ENCODE results near the gene AMH. TPM values are rescaled to one million over a fixed set of nuclear protein-coding genes. Genes with fewer than 3 reads are reported as not detected.

The AMH gene
- polyA plus RNA-seq, 6 donors from 2014 or later: not detected

- ATAC-seq (ENCODE audit: low read depth in 2 of 2) (no peak), DNase-seq (no peak)
- H3K27me3 Mint-ChIP-seq: no peaks in the 10 kb centered on the region
- no peaks in the 10 kb centered on the region for H3K9me3 Mint-ChIP-seq
- no peaks in the 10 kb centered on the region for H3K36me3 Mint-ChIP-seq
- H3K4me1 Mint-ChIP-seq: peaks cover 35 to 47% (median 43%) of the 10 kb centered on the region in 3 donors
- peak overlapping the region in 5 of 6 donors; percentile 34 to 97 (median 95) for H3K27ac Mint-ChIP-seq
- H3K4me3 Mint-ChIP-seq: peak overlapping the region in 6 of 8 donors; percentile 85 to 94 (median 88)
These were observed 38.6 kb downstream of the AMH start for GRCh38 chr19:2287585-2288337.

- H3K4me1 Mint-ChIP-seq: peaks cover 37 to 49% (median 44%) of the 10 kb centered on the region in 3 donors
- H3K9me3 Mint-ChIP-seq: no peaks in the 10 kb centered on the region
- DNase-seq (no peak), ATAC-seq (ENCODE audit: low read depth in 2 of 2) (no peak)
- H3K27me3 Mint-ChIP-seq: no peaks in the 10 kb centered on the region
- H3K36me3 Mint-ChIP-seq: no peaks in the 10 kb centered on the region
- H3K27ac Mint-ChIP-seq: peak overlapping the region in 5 of 6 donors; percentile 95 to 97 (median 97)
- peak overlapping the region; percentile 85 to 97 (median 91) for H3K4me3 Mint-ChIP-seq
These were observed 39.3 kb downstream of the AMH start for GRCh38 chr19:2288338-2288817.

GRCh38 chr19:2288818-2289713 lies 39.9 kb downstream of the AMH start:
- DNase-seq: no peak

GRCh38 chr19:2289714-2290435 lies 40.8 kb downstream of the AMH start:
- ATAC-seq (ENCODE audit: low read depth in 2 of 2): peak; percentile 75 to 76
- Mint-ChIP-seq H3K4me1 (peaks cover 48 to 64% (median 58%) of the 10 kb centered on the region in 3 donors), H3K36me3 (no peaks in the 10 kb centered on the region), H3K9me3 (no peaks in the 10 kb centered on the region), H3K4me3 (peak overlapping the region; percentile 85 to 97 (median 91)), H3K27ac (peak overlapping the region; percentile 66 to 97 (median 97)), H3K27me3 (no peaks in the 10 kb centered on the region)
- peak; percentile 89 for DNase-seq

More at GRCh38 chr19:2288818-2289713, 39.9 kb downstream of the AMH start:
- peak; percentile 21 to 27 for ATAC-seq (ENCODE audit: low read depth in 2 of 2)
- Mint-ChIP-seq H3K4me3 (peak overlapping the region; percentile 85 to 97 (median 91)), H3K27me3 (no peaks in the 10 kb centered on the region), H3K36me3 (no peaks in the 10 kb centered on the region), H3K27ac (peak overlapping the region; percentile 80 to 97 (median 97)), H3K4me1 (peaks cover 42 to 56% (median 51%) of the 10 kb centered on the region in 3 donors), H3K9me3 (no peaks in the 10 kb centered on the region)

- Mint-ChIP-seq H3K9me3 (no peaks in the 10 kb centered on the region), H3K36me3 (no peaks in the 10 kb centered on the region), H3K4me1 (peaks cover 51 to 67% (median 63%) of the 10 kb centered on the region in 3 donors), H3K27me3 (no peaks in the 10 kb centered on the region), H3K4me3 (peak overlapping the region; percentile 83 to 93 (median 88)), H3K27ac (peak overlapping the region; percentile 57 to 97 (median 79))
- ATAC-seq (ENCODE audit: low read depth in 2 of 2): peak; percentile 7 to 8
- no peak for DNase-seq
These were observed 41.5 kb downstream of the AMH start for GRCh38 chr19:2290441-2291184.

- DNase-seq (no peak), ATAC-seq (ENCODE audit: low read depth in 2 of 2) (no peak)
- Mint-ChIP-seq H3K27ac (peak overlapping the region in 3 of 6 donors; percentile 42 to 97 (median 85)), H3K9me3 (no peaks in the 10 kb centered on the region), H3K4me3 (peak overlapping the region; percentile 83 to 93 (median 88)), H3K27me3 (no peaks in the 10 kb centered on the region), H3K4me1 (peaks cover 53 to 66% (median 63%) of the 10 kb centered on the region in 3 donors), H3K36me3 (no peaks in the 10 kb centered on the region)
These were observed 42.1 kb downstream of the AMH start for GRCh38 chr19:2291185-2291751.

- Mint-ChIP-seq H3K9me3 (no peaks in the 10 kb centered on the region), H3K4me1 (peaks cover 24 to 63% (median 42%) of the 10 kb centered on the region in 3 donors), H3K4me3 (peak overlapping the region; percentile 49 to 89 (median 82)), H3K27me3 (no peaks in the 10 kb centered on the region), H3K36me3 (no peaks in the 10 kb centered on the region), H3K27ac (peak overlapping the region in 5 of 6 donors; percentile 51 to 91 (median 78))
- DNase-seq (no peak), ATAC-seq (ENCODE audit: low read depth in 2 of 2) (no peak)
These were observed 45.7 kb downstream of the AMH start for GRCh38 chr19:2294687-2295335.

GRCh38 chr19:2296141-2296540 lies 47.0 kb downstream of the AMH start:
- no peaks in the 10 kb centered on the region for H3K27me3 Mint-ChIP-seq
- ATAC-seq (ENCODE audit: low read depth in 2 of 2) (no peak), DNase-seq (no peak)
- H3K4me1 Mint-ChIP-seq: peaks cover 34 to 75% (median 50%) of the 10 kb centered on the region in 3 donors
- no peaks in the 10 kb centered on the region for H3K36me3 Mint-ChIP-seq
- H3K27ac Mint-ChIP-seq: peak overlapping the region in 3 of 6 donors; percentile 76 to 91 (median 87)
- H3K9me3 Mint-ChIP-seq: no peaks in the 10 kb centered on the region
- peak overlapping the region in 3 of 8 donors; percentile 56 to 81 (median 62) for H3K4me3 Mint-ChIP-seq

GRCh38 chr19:2300533-2300932 lies 51.4 kb downstream of the AMH start:
- Mint-ChIP-seq H3K9me3 (no peaks in the 10 kb centered on the region), H3K4me1 (peaks cover 35 to 77% (median 47%) of the 10 kb centered on the region in 3 donors), H3K27ac (peak overlapping the region in 4 of 6 donors; percentile 49 to 96 (median 90)), H3K36me3 (no peaks in the 10 kb centered on the region), H3K27me3 (no peaks in the 10 kb centered on the region), H3K4me3 (peak overlapping the region in 4 of 8 donors; percentile 15 to 50 (median 38))
- no peak for DNase-seq
- no peak for ATAC-seq (ENCODE audit: low read depth in 2 of 2)

Measured in naive B cell (primary cell).